ENCODE data around the gene COG4.

COG4 gene

GRCh38 chr16:70480127-70481105 lies 42.9 kb downstream of the COG4 start:
- no peak for DNase-seq (ENCODE audit: low read depth, low spot score)

DNA sequence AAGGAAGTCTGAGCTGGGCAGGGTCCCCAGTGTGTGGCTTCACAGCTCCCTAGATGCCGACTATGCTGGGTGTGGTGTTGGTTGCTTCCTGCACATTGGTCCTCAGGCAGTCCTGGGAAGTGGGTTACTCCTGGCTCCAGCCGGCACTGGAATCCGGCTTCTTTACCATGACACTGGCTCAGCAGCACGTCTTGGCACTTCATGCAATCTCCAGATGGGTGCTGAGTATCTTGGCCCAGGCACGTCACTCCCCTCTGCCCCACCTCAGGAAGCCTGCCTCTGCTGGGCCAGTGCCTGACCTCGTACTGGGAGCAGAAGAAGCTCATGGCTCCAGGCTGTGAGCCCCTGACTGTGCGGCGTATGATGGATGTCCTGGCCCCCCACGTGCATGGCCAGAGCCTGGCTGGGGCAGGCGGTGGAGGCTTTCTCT lies 44.4 kb downstream of the COG4 start:
- peak; percentile 92 for DNase-seq (ENCODE audit: low read depth, low spot score)

DNA sequence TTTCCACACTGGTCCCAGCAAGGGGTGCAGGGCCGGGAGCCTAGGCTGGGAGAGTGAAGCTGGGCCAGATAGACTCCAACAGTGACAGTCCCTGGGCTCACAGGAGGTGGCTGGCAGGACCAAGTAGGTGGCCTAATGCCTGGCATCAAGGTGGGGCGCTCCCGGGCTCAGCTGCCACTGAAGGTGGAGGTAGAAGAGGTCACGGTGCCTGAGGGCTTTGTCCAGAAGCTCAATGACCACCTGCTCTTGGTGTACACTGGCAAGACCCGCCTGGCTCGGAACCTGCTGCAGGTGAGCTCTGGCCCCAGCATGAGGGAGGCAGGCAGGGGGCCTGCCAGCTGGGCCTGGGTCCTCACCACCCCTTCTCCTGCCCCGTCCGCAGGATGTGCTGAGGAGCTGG lies 45.2 kb downstream of the COG4 start:
- DNase-seq (ENCODE audit: low read depth, low spot score): no peak

DNA sequence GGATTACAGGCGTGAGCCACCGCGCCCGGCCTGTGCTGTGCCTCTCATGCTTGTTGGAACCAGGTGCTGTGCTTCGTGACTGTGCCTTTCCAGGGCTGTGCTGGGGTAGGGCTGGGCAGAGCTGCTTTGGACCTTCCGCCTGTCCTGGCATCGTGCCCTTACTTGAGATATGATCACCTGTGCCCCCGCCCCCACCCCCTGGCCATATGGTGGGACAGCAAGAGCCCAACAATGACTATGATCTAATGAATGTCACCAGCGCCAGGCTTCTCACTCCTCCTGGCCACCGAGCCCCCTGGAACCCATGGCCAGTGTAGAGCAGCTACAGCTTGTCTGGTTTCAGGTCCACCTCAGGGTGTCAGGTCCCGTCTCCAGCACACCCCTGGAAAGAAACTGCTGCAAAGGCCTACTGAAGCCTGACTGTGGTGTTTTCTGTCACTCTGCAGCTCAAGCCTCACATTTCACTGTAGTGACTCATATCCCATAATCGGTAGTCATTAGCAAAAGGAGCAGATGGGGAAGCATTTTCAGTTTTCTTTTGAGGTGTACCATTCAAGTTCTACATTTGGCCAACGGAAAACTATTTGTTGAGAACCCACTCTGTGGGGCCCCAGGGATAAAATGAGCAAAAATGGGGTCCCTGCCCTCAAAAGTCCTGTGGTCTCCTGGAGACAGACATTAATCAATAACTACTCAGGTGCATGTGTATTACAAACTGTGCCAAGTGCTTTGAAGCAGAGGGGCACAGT lies 46.9 kb downstream of the COG4 start:
- DNase-seq (ENCODE audit: low read depth, low spot score): no peak

- no peak for DNase-seq (ENCODE audit: low read depth, low spot score)
Observed at GRCh38 chr16:70475054-70475871, 48.1 kb downstream of the COG4 start.

DNA sequence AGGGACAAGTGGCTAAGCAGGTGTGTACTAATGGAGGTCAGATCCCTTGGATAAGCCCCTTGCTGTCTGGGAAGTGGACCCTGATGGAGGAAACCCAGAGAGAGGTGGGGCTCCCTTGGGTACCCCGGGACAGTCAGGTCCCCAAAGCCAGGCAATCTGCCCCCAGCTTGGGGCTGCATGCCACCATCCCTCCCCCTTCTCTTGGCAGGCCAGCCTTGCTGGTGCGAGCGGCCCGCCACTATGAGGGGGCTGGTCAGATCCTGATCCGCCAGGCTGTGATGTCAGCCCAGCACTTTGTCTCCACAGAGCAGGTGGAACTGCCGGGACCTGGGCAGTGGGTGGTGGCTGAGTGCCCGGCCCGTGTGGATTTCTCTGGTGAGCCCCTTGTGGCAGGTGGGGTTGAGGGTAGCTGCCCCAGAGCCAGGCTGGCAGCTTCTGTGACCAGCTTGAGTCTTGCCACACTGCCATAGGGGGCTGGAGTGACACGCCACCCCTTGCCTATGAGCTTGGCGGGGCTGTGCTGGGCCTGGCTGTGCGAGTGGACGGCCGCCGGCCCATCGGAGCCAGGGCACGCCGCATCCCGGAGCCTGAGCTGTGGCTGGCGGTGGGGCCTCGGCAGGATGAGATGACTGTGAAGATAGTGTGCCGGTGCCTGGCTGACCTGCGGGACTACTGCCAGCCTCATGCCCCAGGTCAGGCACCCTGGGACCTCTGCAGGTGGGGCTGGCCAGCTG lies 48.9 kb downstream of the COG4 start:
- DNase-seq (ENCODE audit: low read depth, low spot score): no peak

GRCh38 chr16:70473446-70474319 lies 49.7 kb downstream of the COG4 start:
- DNase-seq (ENCODE audit: low read depth, low spot score): no peak

DNA sequence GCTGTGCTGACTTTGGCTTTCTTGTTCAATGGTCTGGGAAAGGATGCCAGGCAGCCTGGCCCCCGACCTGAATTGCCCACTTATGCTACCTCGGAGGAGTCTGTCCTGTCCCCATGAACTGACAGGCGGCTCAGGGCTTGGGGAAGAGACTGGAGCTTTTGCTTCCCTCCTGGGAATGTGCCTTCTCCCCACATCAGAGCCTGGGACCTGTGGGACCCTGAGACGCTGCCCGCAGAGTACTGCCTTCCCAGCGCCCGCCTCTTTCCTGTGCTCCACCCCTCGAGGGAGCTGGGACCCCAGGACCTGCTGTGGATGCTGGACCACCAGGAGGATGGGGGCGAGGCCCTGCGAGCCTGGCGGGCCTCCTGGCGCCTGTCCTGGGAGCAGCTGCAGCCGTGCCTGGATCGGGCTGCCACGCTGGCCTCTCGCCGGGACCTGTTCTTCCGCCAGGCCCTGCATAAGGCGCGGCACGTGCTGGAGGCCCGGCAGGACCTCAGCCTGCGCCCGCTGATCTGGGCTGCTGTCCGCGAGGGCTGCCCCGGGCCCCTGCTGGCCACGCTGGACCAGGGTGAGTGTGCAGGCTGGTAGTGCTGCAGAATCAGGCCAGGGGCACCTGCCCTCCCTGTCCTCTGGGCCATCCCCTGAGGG lies 50.4 kb downstream of the COG4 start:
- DNase-seq (ENCODE audit: low read depth, low spot score): no peak

- DNase-seq (ENCODE audit: low read depth, low spot score): no peak
Observed at GRCh38 chr16:70470927-70471341, 52.4 kb downstream of the COG4 start.

DNA sequence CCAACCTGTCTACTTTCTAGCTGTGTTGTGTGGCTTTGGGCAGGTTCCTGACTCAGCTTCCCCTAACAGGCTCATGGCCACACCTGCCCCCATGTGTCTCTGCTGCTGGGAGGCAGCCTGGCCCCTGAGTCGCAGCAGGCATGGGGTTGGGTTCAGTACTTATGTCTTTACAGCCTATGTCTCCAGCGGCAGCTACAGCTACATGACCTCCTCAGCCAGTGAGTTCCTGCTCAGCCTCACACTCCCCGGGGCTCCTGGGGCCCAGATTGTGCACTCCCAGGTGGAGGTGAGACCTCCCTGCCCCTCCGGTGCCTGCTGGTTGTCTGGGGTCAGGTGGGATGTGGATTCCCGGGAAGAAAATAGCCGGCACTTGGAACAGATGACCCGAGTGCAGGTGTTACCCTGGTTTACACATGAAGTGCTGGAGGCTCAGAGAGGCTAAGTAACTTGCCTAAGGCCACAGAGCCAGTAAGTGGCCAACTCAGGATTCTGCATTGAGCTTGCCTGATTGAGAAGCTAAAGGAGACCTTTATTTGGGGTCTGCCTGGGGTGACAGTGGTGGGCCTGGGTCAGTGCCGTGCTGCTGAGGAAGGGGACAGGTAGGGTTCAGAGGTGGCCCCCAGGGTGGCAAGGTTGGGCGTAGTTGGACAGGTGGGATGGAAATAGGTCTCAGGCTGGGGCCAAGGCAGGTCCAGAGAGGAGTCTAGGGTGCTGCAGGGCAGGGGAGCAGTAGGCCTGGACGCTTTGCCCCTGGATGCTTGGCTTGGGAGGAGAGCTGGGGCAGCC lies 53.0 kb downstream of the COG4 start:
- DNase-seq (ENCODE audit: low read depth, low spot score): no peak

DNA sequence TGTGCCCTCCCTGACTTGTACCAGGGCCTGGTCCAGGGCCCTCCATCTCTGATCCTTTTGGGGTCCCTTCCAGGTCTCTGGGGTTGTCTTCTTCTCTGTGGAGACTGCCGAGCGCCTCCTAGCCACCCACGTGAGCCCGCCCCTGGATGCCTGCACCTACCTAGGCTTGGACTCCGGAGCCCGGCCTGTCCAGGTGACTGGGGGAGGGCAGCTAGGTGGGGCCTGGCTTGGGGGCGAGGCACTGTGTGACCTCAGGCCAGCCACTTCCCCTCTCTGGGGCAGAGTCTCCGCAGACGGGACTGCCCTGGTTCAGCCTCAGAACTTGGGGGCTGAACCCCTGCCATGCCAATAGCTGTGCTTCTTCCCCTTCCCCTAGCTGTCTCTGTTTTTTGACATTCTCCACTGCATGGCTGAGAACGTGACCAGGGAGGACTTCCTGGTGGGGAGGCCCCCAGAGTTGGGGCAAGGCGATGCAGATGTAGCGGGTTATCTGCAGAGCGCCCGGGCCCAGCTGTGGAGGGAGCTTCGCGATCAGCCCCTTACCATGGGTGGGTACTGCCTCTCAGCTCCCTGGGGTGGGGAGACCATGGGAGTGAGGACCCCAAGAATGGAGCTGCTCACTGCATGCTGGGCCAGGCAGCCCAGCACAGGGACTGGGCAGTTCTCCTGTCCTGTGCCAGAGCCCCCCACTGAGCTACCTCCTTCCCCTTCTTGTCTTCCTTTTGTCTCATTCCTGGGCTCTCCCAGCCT lies 54.4 kb downstream of the COG4 start:
- no peak for DNase-seq (ENCODE audit: low read depth, low spot score)

GRCh38 chr16:70467608-70468007 lies 55.7 kb downstream of the COG4 start:
- no peak for DNase-seq (ENCODE audit: low read depth, low spot score)

- DNase-seq (ENCODE audit: low read depth, low spot score): no peak
Observed at GRCh38 chr16:70467113-70467512, 56.2 kb downstream of the COG4 start.

DNA sequence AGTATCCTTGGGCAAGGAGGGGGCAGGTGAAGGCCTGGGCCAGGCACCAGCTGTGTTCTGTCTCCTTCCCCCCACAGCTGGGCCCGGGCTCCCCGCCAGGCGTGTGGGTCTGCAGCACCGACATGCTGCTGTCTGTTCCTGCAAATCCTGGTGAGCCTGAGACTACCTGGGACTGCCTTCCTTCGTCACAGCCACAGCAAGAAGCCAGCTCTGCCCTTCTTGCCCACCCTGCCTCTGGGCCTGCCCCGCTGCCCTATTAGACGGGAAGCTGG lies 56.6 kb downstream of the COG4 start:
- DNase-seq (ENCODE audit: low read depth, low spot score): no peak

DNA sequence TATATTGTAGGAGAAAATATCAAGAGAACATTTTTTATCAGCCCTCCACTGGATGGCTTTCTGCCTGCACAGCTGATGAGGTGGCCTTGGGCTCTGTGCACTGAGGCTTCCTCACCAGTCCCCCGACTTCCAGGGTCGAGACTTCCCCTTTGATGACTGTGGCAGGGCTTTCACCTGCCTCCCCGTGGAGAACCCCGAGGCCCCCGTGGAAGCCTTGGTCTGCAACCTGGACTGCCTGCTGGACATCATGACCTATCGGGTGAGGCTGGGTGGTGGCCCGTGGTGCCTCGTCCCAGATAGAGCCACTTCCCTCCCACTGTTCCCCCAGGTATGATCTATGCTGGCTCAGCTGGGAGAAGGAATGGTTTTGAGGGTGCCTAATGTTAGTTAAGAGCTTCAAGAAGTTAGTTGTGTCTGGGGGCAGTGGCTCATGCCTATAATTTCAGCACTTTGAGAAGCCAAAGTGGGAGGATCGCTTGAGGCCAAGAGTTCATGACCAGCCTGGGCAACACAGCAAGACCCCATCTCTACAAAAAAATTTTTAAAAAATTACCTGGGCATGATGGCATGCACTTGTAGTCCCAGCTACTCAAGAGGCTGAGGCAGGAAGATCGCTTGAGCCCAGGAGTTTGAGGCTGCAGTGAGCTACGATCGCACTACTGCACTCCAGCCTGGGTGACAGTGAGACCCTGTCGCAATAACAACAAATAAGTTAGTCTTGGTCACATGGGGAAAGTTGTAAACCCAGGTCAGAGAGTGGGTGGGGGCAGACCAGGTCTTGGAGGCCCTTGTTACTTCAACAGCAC lies 57.2 kb downstream of the COG4 start:
- DNase-seq (ENCODE audit: low read depth, low spot score): no peak

GRCh38 chr16:70463235-70463634 lies 60.1 kb downstream of the COG4 start:
- no peak for DNase-seq (ENCODE audit: low read depth, low spot score)

GRCh38 chr16:70460737-70461261 lies 62.6 kb downstream of the COG4 start:
- DNase-seq (ENCODE audit: low read depth, low spot score): no peak

Data from brain pericyte (primary cell).